Neural cell (in vitro differentiated cells): Measurements from ENCODE around the gene PTPRK. TPM values are rescaled to one million over a fixed set of nuclear protein-coding genes. Genes with fewer than 3 reads are reported as not detected.

Experiments used
- H2AFZ ChIP-seq: fragments of 200-600, 300-800 bp; sonication (generic), shearing (Covaris generic); 2 replicates; pipeline ENCODE4 v1.6.0; 2014; ENCODE audit warnings: low read depth, mild to moderate bottlenecking, antibody characterized with exemption, low read length, moderate library complexity
- H3F3A ChIP-seq: fragments of 200-600 bp; shearing (Covaris generic); 2 replicates; pipeline ENCODE4 v1.6.1; 2016; ENCODE audit warnings: mild to moderate bottlenecking, moderate library complexity, mixed read lengths, antibody characterized with exemption, low read length; ENCODE audit not compliant: insufficient read depth, poor library complexity, severe bottlenecking
- H3K27ac ChIP-seq: fragments of 200-600, 300-800 bp; sonication (generic), shearing (Covaris generic); 2 replicates; pipeline ENCODE4 v1.5.1; 2014; ENCODE audit warnings: mild to moderate bottlenecking, low read length, moderate library complexity
- H3K27me3 ChIP-seq: fragments of 300-800, 200-600 bp; sonication (generic), shearing (Covaris generic); 2 replicates; pipeline ENCODE4 v1.6.0; 2014; ENCODE audit warnings: mild to moderate bottlenecking, low read depth, low read length, moderate library complexity; ENCODE audit not compliant: insufficient read depth
- H3K36me3 ChIP-seq: fragments of 300-800, 200-600 bp; sonication (generic), shearing (Covaris generic); 2 replicates; pipeline ENCODE4 v1.5.1; 2014; ENCODE audit warnings: mild to moderate bottlenecking, antibody characterized with exemption, low read length, moderate library complexity; ENCODE audit not compliant: insufficient read depth
- H3K4me2 ChIP-seq: fragments of 300-800, 200-600 bp; sonication (generic), shearing (Covaris generic); 2 replicates; pipeline ENCODE4 v1.6.0; 2014; ENCODE audit warnings: mild to moderate bottlenecking, low read length
- H3K4me3 ChIP-seq: fragments of 300-800, 200-600 bp; sonication (generic), shearing (Covaris generic); 2 replicates; pipeline ENCODE4 v1.5.1; 2014; ENCODE audit warnings: mild to moderate bottlenecking, low read length, moderate library complexity
- H3K79me2 ChIP-seq: fragments of 200-600 bp; shearing (Covaris generic); replicated peaks from 2 replicates; pipeline ENCODE4 v1.6.0; 2014; ENCODE audit warnings: mild to moderate bottlenecking, low read length, moderate library complexity; ENCODE audit not compliant: insufficient read depth
- H3K9ac ChIP-seq: fragments of 300-800, 200-600 bp; sonication (generic), shearing (Covaris generic); 2 replicates; pipeline ENCODE4 v1.6.1; 2016; ENCODE audit warnings: mild to moderate bottlenecking, low read length, mixed read lengths
- H3K9me2 ChIP-seq: fragments of 200-600 bp; shearing (Covaris generic); 2 replicates; pipeline ENCODE4 v1.6.1; 2016; ENCODE audit warnings: mild to moderate bottlenecking, low read length, mixed read lengths; ENCODE audit not compliant: insufficient read depth
- H3K9me3 ChIP-seq: fragments of 200-600, 300-800 bp; sonication (generic), shearing (Covaris generic); 2 replicates; pipeline ENCODE4 v1.6.1; 2016; ENCODE audit warnings: mild to moderate bottlenecking, mixed run types, low read length, moderate library complexity, mixed read lengths
- H4K20me1 ChIP-seq: fragments of 200-600 bp; shearing (Covaris generic); 2 replicates; pipeline ENCODE4 v1.6.1; 2016; ENCODE audit warnings: mild to moderate bottlenecking, mixed run types; ENCODE audit not compliant: insufficient read depth
- CTCF ChIP-seq: fragments of 450-650 bp; IDR thresholded peaks from 2 replicates; pipeline ENCODE4 v1.5.1; 2014; ENCODE audit warnings: antibody characterized with exemption, mild to moderate bottlenecking, moderate library complexity; ENCODE audit not compliant: poor library complexity, severe bottlenecking
- EP300 ChIP-seq: fragments of 450-650 bp; conservative IDR thresholded peaks from 2 replicates; pipeline ENCODE4 v1.6.1; 2014; ENCODE audit warnings: antibody characterized with exemption, mild to moderate bottlenecking, moderate library complexity; ENCODE audit not compliant: poor library complexity, severe bottlenecking
- EZH2 ChIP-seq: fragments of 200-600, 300-800 bp; shearing (Covaris generic), sonication (generic); IDR thresholded peaks from 2 replicates; pipeline ENCODE4 v1.6.1; 2014; ENCODE audit warnings: antibody characterized with exemption, low read length, borderline replicate concordance, mild to moderate bottlenecking; ENCODE audit not compliant: insufficient read depth, poor library complexity, severe bottlenecking
- MXI1 ChIP-seq: fragments of 450-650 bp; conservative IDR thresholded peaks from 2 replicates; pipeline ENCODE4 v1.6.1; 2014; ENCODE audit warnings: antibody characterized with exemption, mild to moderate bottlenecking; ENCODE audit not compliant: poor library complexity, severe bottlenecking
- POLR2AphosphoS5 ChIP-seq: IDR thresholded peaks from 2 replicates; pipeline ENCODE4 v1.6.1; 2012
- RAD21 ChIP-seq: fragments of 450-650 bp; conservative IDR thresholded peaks from 2 replicates; pipeline ENCODE4 v1.6.1; 2014; ENCODE audit warnings: antibody characterized with exemption, mild to moderate bottlenecking, moderate library complexity
- REST ChIP-seq: IDR thresholded peaks from 2 replicates; pipeline ENCODE4 v1.6.1; 2012; ENCODE audit warnings: borderline replicate concordance
- SMC3 ChIP-seq: fragments of 450-650 bp; conservative IDR thresholded peaks from 2 replicates; pipeline ENCODE4 v1.6.1; 2014; ENCODE audit warnings: antibody characterized with exemption, mild to moderate bottlenecking, moderate library complexity; ENCODE audit not compliant: poor library complexity
- TAF1 ChIP-seq: IDR thresholded peaks from 2 replicates; pipeline ENCODE4 v1.6.1; 2012; ENCODE audit warnings: low read depth
- polyA plus RNA-seq: library from polyadenylated mRNA; depleted of rRNA; stranded (reverse); fragments of >200 nt; gene quantifications from 2 replicates; pipeline ENCODE4 v1.2.3, GENCODE V29; 2014

PTPRK gene
- polyA plus RNA-seq, 1 donor from 2014 or later = 10.4 TPM

- H4K20me1 ChIP-seq = no peaks in the 10 kb centered on the region
- H3K9ac ChIP-seq = no peak overlapping the region
- no peaks in the 10 kb centered on the region for H3F3A ChIP-seq
- H3K36me3 ChIP-seq = no peaks in the 10 kb centered on the region
- no peaks in the 10 kb centered on the region for H3K79me2 ChIP-seq
- no peak for TF ChIP-seq POLR2AphosphoS5
- no peak for TF ChIP-seq TAF1
- TF ChIP-seq EP300 = no peak
- TF ChIP-seq REST = no peak
- no peak for TF ChIP-seq RAD21
- no peak for TF ChIP-seq EZH2
- H3K9me2 ChIP-seq = no peaks in the 10 kb centered on the region
- H3K4me3 ChIP-seq = no peak overlapping the region
- no peak overlapping the region for H3K4me2 ChIP-seq
- no peak overlapping the region for H2AFZ ChIP-seq
- no peaks in the 10 kb centered on the region for H3K27me3 ChIP-seq
- no peak overlapping the region for H3K27ac ChIP-seq
- no peaks in the 10 kb centered on the region for H3K9me3 ChIP-seq
Measured at GRCh38 chr6:128266946-128267345, 253.5 kb downstream of the PTPRK start.

- Histone ChIP-seq H3K36me3 (no peaks in the 10 kb centered on the region), H3K79me2 (no peaks in the 10 kb centered on the region), H3K4me3 (no peak overlapping the region), H3K27ac (no peak overlapping the region), H3K9me3 (no peaks in the 10 kb centered on the region), H3K9me2 (no peaks in the 10 kb centered on the region), H3K4me2 (no peak overlapping the region), H4K20me1 (no peaks in the 10 kb centered on the region), H3F3A (no peaks in the 10 kb centered on the region), H3K27me3 (no peaks in the 10 kb centered on the region), H2AFZ (no peak overlapping the region), H3K9ac (no peak overlapping the region)
- no peak for TF ChIP-seq CTCF
- TF ChIP-seq TAF1 = no peak
- no peak for TF ChIP-seq REST
- no peak for TF ChIP-seq POLR2AphosphoS5
- TF ChIP-seq RAD21 = no peak
- TF ChIP-seq EZH2 = no peak
- TF ChIP-seq MXI1 = no peak
- no peak for TF ChIP-seq SMC3
- no peak for TF ChIP-seq EP300
Measured at GRCh38 chr6:128265706-128266105, 254.7 kb downstream of the PTPRK start.
